HFFc6 (cell line): ENCODE data around the gene MUTYH. TPM values are rescaled to one million over a fixed set of nuclear protein-coding genes. Genes with fewer than 3 reads are reported as not detected.
A peak's percentile ranks its signal among the peaks of the same experiment; 100 is the strongest.

Source experiments
- DNase-seq: peaks from one replicate; pipeline ENCODE4 v3.0.0-alpha.2; 2018
- H3K27ac Mint-ChIP-seq: 2 replicates; pipeline ENCODE4 v1.8.0; 2020; ENCODE audit warnings: mild to moderate bottlenecking, mixed read lengths
- H3K27me3 Mint-ChIP-seq: 2 replicates; pipeline ENCODE4 v1.8.0; 2021; ENCODE audit warnings: mild to moderate bottlenecking, moderate library complexity, mixed read lengths; ENCODE audit not compliant: insufficient read depth
- H3K36me3 Mint-ChIP-seq: 2 replicates; pipeline ENCODE4 v1.8.0; 2021; ENCODE audit warnings: low read depth, mixed read lengths
- H3K4me1 Mint-ChIP-seq: 2 replicates; pipeline ENCODE4 v1.8.0; 2020; ENCODE audit warnings: low read depth, mixed read lengths
- H3K4me3 Mint-ChIP-seq: 2 replicates; pipeline ENCODE4 v1.8.0; 2020; ENCODE audit warnings: mild to moderate bottlenecking, moderate library complexity, mixed read lengths
- H3K9me3 Mint-ChIP-seq: 2 replicates; pipeline ENCODE4 v1.8.0; 2020; ENCODE audit warnings: mild to moderate bottlenecking, mixed read lengths
- total RNA-seq, 6 experiments: library from RNA; stranded (reverse); fragmentation: NEBNext Ultra II Directional; extraction: Animal tissue kit (Norgen Biotek cat#: 25700); gene quantifications; 2 replicates in 1 of 6; 3 replicates in 5 of 6; pipeline ENCODE4 v1.2.3, GENCODE V29; 2021
- TF ChIP-seq, protein P1 (sequence below): fragments of 200-600 bp; sonication (generic); IDR thresholded peaks from 2 replicates; pipeline ENCODE4 v1.5.0; 2021; ENCODE audit warnings: antibody characterized with exemption, mild to moderate bottlenecking

The MUTYH gene
- total RNA-seq, 6 experiments from 2014 or later, result 8.7 to 12.9 (median 10.5) TPM

GRCh38 chr1:45306319-45306718 is 33.9 kb downstream of the MUTYH start:
- TF ChIP-seq, protein P1, sequence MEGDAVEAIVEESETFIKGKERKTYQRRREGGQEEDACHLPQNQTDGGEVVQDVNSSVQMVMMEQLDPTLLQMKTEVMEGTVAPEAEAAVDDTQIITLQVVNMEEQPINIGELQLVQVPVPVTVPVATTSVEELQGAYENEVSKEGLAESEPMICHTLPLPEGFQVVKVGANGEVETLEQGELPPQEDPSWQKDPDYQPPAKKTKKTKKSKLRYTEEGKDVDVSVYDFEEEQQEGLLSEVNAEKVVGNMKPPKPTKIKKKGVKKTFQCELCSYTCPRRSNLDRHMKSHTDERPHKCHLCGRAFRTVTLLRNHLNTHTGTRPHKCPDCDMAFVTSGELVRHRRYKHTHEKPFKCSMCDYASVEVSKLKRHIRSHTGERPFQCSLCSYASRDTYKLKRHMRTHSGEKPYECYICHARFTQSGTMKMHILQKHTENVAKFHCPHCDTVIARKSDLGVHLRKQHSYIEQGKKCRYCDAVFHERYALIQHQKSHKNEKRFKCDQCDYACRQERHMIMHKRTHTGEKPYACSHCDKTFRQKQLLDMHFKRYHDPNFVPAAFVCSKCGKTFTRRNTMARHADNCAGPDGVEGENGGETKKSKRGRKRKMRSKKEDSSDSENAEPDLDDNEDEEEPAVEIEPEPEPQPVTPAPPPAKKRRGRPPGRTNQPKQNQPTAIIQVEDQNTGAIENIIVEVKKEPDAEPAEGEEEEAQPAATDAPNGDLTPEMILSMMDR, result no peak
- no peak for DNase-seq
- H3K4me3 Mint-ChIP-seq, result peak overlapping the region; percentile 20; the same call in 1 of the 2 replicates

GRCh38 chr1:45305231-45305630 is 35.0 kb downstream of the MUTYH start:
- no peak for DNase-seq
- no peaks in the 10 kb centered on the region for H3K9me3 Mint-ChIP-seq

More at GRCh38 chr1:45306319-45306718, 33.9 kb downstream of the MUTYH start:
- no peaks in the 10 kb centered on the region for H3K36me3 Mint-ChIP-seq
- peaks cover 28% of the 10 kb centered on the region for H3K4me1 Mint-ChIP-seq
- peak overlapping the region; percentile 44 for H3K27ac Mint-ChIP-seq
- H3K9me3 Mint-ChIP-seq, result no peaks in the 10 kb centered on the region
- H3K27me3 Mint-ChIP-seq, result peaks cover 4% of the 10 kb centered on the region; the same call in 1 of the 2 replicates

GRCh38 chr1:45304311-45305081 is 35.7 kb downstream of the MUTYH start:
- Mint-ChIP-seq H3K9me3 (no peaks in the 10 kb centered on the region), H3K36me3 (no peaks in the 10 kb centered on the region), H3K27ac (peak overlapping the region; percentile 96), H3K27me3 (peaks cover 3% of the 10 kb centered on the region; the same call in 1 of the 2 replicates), H3K4me3 (peak overlapping the region; percentile 92), H3K4me1 (peaks cover 33% of the 10 kb centered on the region)
- no peak for DNase-seq
- TF ChIP-seq, protein P1, result peak; percentile 21

More at GRCh38 chr1:45305231-45305630, 35.0 kb downstream of the MUTYH start:
- H3K27me3 Mint-ChIP-seq, result peaks cover 3% of the 10 kb centered on the region; the same call in 1 of the 2 replicates
- H3K4me3 Mint-ChIP-seq, result no peak overlapping the region; the same call in none of the 2 replicates
- TF ChIP-seq, protein P1, result no peak
- peak overlapping the region; percentile 29; the same call in 1 of the 2 replicates for H3K27ac Mint-ChIP-seq
- peaks cover 33% of the 10 kb centered on the region for H3K4me1 Mint-ChIP-seq
- no peaks in the 10 kb centered on the region for H3K36me3 Mint-ChIP-seq

- H3K27me3 Mint-ChIP-seq, result peaks cover 3% of the 10 kb centered on the region; the same call in 1 of the 2 replicates
- H3K4me1 Mint-ChIP-seq, result peaks cover 33% of the 10 kb centered on the region
- no peaks in the 10 kb centered on the region for H3K9me3 Mint-ChIP-seq
- H3K27ac Mint-ChIP-seq, result peak overlapping the region; percentile 96
- TF ChIP-seq, protein P1, result peak; percentile 83
- no peaks in the 10 kb centered on the region for H3K36me3 Mint-ChIP-seq
- peak overlapping the region; percentile 92 for H3K4me3 Mint-ChIP-seq
- DNase-seq, result peak; percentile 96
Observed at GRCh38 chr1:45303520-45304310, 36.5 kb downstream of the MUTYH start.

DNA sequence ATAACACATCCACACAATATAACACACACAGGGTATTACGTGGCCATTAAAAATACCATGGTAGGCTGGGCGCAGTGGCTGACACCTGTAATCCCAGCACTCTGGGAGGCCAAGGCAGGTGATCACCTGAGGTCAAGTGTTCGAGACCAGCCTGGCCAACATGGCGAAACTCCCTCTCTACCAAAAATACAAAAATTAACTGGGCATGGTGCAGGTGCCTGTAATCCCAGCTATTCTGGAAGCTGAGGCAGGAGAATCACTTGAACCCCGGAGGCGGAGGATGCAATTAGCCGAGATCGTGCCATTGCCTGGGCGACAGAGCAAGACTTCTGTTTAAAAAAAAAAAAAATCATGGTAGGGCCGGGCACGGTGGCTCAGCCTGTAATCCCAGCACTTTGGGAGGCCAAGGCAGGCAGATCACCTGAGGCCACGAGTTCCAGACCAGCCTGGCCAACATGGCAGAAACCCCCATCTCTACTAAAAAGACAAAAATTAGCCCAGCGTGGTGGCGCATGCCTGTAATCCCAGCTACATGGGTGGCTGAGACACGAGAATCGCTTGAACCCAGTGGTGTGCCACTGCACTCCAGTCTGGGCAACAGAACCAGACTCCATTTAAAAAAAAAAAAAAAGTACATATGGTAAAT is 37.6 kb downstream of the MUTYH start:
- H3K4me3 Mint-ChIP-seq, result peak overlapping the region; percentile 92
- no peak for DNase-seq
- TF ChIP-seq, protein P1, result no peak
- H3K27ac Mint-ChIP-seq, result peak overlapping the region; percentile 40
- no peaks in the 10 kb centered on the region for H3K9me3 Mint-ChIP-seq
- H3K27me3 Mint-ChIP-seq, result peaks cover 3% of the 10 kb centered on the region; the same call in 1 of the 2 replicates
- no peaks in the 10 kb centered on the region for H3K36me3 Mint-ChIP-seq
- peaks cover 33% of the 10 kb centered on the region for H3K4me1 Mint-ChIP-seq
